ENCODE data around the gene PDPN. TPM values are rescaled to one million over a fixed set of nuclear protein-coding genes. Genes with fewer than 3 reads are reported as not detected.

Gene PDPN
- total RNA-seq, 6 donors from 2014 or later: 9.4 to 56.5 (median 34.2) TPM

DNA sequence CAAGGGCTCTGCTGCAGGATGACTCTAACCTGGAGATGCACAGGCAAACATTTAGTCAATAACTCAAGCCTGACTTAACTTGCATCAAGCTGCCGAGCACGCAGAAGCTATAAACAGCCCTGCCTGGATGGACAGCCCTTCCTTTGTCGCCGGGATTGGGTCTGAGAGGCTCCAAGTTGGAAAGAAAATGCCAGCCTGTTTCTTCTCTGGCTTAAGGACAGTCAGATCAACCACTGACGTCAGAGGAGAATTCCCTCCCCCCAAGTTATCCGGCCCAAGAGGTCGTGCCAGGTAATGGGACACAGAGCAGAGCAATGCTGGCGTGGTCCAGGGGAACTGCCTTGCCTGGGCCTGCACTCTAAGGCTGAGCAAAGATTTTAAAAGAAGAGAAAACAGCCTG is 42.8 kb upstream of the PDPN start:
- ATAC-seq (ENCODE audit: low FRiP score in 2 of 2): no peak
- DNase-seq: no peak
- Histone ChIP-seq H3K4me3 (no peak overlapping the region), H3K4me1 (peaks cover 0 to 9% (median 4%) of the 10 kb centered on the region in 4 donors), H3K36me3 (no peaks in the 10 kb centered on the region), H3K9me3 (no peaks in the 10 kb centered on the region), H3K27ac (no peak overlapping the region), H3K27me3 (no peaks in the 10 kb centered on the region)
- WGBS, 2 donors: 60 to 80% methylated on average over 7 to 8 of the region's 8 CpGs
- TF ChIP-seq POLR2A (IDR thresholded peaks at IDR 0.05): no peak
- TF ChIP-seq, protein P1, sequence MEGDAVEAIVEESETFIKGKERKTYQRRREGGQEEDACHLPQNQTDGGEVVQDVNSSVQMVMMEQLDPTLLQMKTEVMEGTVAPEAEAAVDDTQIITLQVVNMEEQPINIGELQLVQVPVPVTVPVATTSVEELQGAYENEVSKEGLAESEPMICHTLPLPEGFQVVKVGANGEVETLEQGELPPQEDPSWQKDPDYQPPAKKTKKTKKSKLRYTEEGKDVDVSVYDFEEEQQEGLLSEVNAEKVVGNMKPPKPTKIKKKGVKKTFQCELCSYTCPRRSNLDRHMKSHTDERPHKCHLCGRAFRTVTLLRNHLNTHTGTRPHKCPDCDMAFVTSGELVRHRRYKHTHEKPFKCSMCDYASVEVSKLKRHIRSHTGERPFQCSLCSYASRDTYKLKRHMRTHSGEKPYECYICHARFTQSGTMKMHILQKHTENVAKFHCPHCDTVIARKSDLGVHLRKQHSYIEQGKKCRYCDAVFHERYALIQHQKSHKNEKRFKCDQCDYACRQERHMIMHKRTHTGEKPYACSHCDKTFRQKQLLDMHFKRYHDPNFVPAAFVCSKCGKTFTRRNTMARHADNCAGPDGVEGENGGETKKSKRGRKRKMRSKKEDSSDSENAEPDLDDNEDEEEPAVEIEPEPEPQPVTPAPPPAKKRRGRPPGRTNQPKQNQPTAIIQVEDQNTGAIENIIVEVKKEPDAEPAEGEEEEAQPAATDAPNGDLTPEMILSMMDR (IDR thresholded peaks at IDR 0.05): no peak
- TF ChIP-seq EP300 (IDR thresholded peaks at IDR 0.05): no peak
- no peak for TF ChIP-seq POLR2AphosphoS5 (IDR thresholded peaks at IDR 0.05)

DNA sequence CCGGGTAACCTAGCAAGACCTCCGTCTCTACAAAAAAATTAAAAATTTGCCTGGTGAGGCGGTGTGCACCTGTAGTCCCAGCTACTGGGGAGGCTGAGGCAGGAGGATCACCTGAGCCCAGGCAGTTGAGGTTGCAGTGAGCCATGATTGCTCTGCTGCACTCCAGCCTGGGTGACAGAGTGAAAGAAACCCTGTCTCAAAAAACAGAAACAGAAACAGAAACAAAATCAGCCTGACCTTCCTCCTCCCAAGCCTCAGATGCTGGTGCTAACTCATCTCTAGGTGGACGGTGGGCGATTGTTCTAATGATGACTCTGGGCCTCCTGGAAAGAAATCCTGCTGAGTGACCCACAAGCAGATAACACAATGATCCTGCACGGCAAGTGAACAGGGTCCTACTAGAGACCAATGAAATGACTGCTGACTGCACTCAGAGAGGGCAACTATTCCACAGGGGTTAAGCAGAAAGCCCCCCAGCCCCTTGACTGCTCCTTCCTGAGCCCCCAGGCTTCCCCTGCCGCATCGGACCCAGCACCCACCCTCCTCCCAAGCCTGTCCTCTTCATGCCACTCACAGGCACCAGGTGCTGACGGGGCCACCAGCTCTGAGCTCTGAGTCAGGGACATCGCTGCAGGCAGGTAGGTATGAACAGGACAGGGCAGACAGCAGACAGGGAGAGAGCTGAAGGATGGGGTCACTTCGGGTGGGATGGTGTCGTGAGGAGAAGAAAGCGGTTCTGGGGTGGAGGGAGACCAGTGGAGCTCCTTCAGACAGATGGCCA is 42.0 kb upstream of the PDPN start:
- H3K36me3 ChIP-seq: no peaks in the 10 kb centered on the region
- TF ChIP-seq POLR2A (IDR thresholded peaks at IDR 0.05) (no peak), EP300 (IDR thresholded peaks at IDR 0.05) (no peak), POLR2AphosphoS5 (IDR thresholded peaks at IDR 0.05) (no peak)
- TF ChIP-seq, protein P1 (IDR thresholded peaks at IDR 0.05): no peak
- H3K4me1 ChIP-seq: peaks cover 0 to 9% (median 4%) of the 10 kb centered on the region in 4 donors
- DNase-seq: no peak
- no peak overlapping the region for H3K4me3 ChIP-seq
- H3K27me3 ChIP-seq: no peaks in the 10 kb centered on the region
- no peaks in the 10 kb centered on the region for H3K9me3 ChIP-seq
- ATAC-seq (ENCODE audit: low FRiP score in 2 of 2): no peak
- no peak overlapping the region for H3K27ac ChIP-seq
- WGBS, 2 donors: 89% methylated on average over 13 of the region's 13 CpGs

GRCh38 chr1:13543451-13544220 is 40.0 kb upstream of the PDPN start:
- TF ChIP-seq POLR2A (IDR thresholded peaks at IDR 0.05) (no peak), POLR2AphosphoS5 (IDR thresholded peaks at IDR 0.05) (no peak)
- TF ChIP-seq, protein P1 (IDR thresholded peaks at IDR 0.05): peak; percentile 30 to 67 (median 42)
- ATAC-seq (ENCODE audit: low FRiP score in 2 of 2): peak; percentile 61 to 67
- no peaks in the 10 kb centered on the region for H3K27me3 ChIP-seq
- DNase-seq: peak in 1 of 2 donors; percentile 44
- no peaks in the 10 kb centered on the region for H3K9me3 ChIP-seq
- 44 to 47% methylated on average over 20 of the region's 20 CpGs for WGBS, 2 donors
- H3K27ac ChIP-seq: peak overlapping the region in 3 of 4 donors; percentile 22 to 34 (median 27)
- H3K4me3 ChIP-seq: no peak overlapping the region
- H3K36me3 ChIP-seq: no peaks in the 10 kb centered on the region
- H3K4me1 ChIP-seq: peaks cover 0 to 9% (median 4%) of the 10 kb centered on the region in 4 donors

GRCh38 chr1:13544221-13544556 is 39.4 kb upstream of the PDPN start:
- 70 to 88% methylated on average over 3 to 5 of the region's 5 CpGs for WGBS, 2 donors
- no peak overlapping the region for H3K27ac ChIP-seq
- peaks cover 0 to 9% (median 4%) of the 10 kb centered on the region in 4 donors for H3K4me1 ChIP-seq
- TF ChIP-seq EP300 (IDR thresholded peaks at IDR 0.05): no peak
- TF ChIP-seq, protein P1 (IDR thresholded peaks at IDR 0.05): peak in 2 of 6 experiments; percentile 2
- no peak overlapping the region for H3K4me3 ChIP-seq
- H3K27me3 ChIP-seq: no peaks in the 10 kb centered on the region
- H3K9me3 ChIP-seq: no peaks in the 10 kb centered on the region
- ATAC-seq (ENCODE audit: low FRiP score in 2 of 2) (no peak), DNase-seq (no peak)
- H3K36me3 ChIP-seq: no peaks in the 10 kb centered on the region

Data from upper lobe of left lung (tissue), 6 donors.